Vagina (tissue), 2 donors: ENCODE data around the gene MB21D2. TPM values are rescaled to one million over a fixed set of nuclear protein-coding genes. Genes with fewer than 3 reads are reported as not detected.

Experiments used
- DNase-seq, 2 donors: peaks; one replicate each; pipeline ENCODE4 v3.0.0-alpha.2; 2017; ENCODE audit errors: extremely low spot score in 2 of 2
- H3K27ac ChIP-seq: fragments of 200-600 bp; sonication (generic); one replicate; pipeline ENCODE4 v1.5.1; 2019
- H3K27me3 ChIP-seq: fragments of 200-600 bp; sonication (generic); one replicate; pipeline ENCODE4 v1.5.1; 2019
- H3K36me3 ChIP-seq, 2 donors: fragments of 200-600 bp; sonication (generic); one replicate each; pipeline ENCODE4 v1.5.1; 2017 to 2019
- H3K4me1 ChIP-seq: fragments of 200-600 bp; sonication (generic); one replicate; pipeline ENCODE4 v1.5.1; 2019
- H3K4me3 ChIP-seq, 2 donors: fragments of 200-600 bp; sonication (generic); 1 replicate in 1 of 2; 2 replicates in 1 of 2; pipeline ENCODE4 v1.5.1; 2016 to 2019
- H3K9me3 ChIP-seq: fragments of 200-600 bp; sonication (generic); one replicate; pipeline ENCODE4 v1.5.1; 2019
- CTCF ChIP-seq, 3 experiments: fragments of 450-650 bp in 2 of 3; fragments of 200-600 bp in 1 of 3; sonication (generic) in 1 of 3; IDR thresholded peaks; one replicate each; pipeline ENCODE4 v1.5.1; 2017 to 2019; ENCODE audit warnings: antibody characterized with exemption in 3 of 3, mild to moderate bottlenecking in 2 of 3, moderate library complexity in 2 of 3
- POLR2A ChIP-seq, 2 donors: fragments of 450-650 bp; IDR thresholded peaks; one replicate each; pipeline ENCODE4 v1.6.1; 2017; ENCODE audit warnings: antibody characterized with exemption in 2 of 2, mild to moderate bottlenecking in 2 of 2, moderate library complexity in 2 of 2
- POLR2AphosphoS5 ChIP-seq, 2 donors: sonication (generic); formaldehyde crosslinking; IDR thresholded peaks; one replicate each; pipeline ENCODE4 v1.9.0; 2017; ENCODE audit warnings: antibody characterized with exemption in 2 of 2, mild to moderate bottlenecking in 2 of 2, low read depth in 1 of 2; ENCODE audit not compliant: insufficient read depth in 1 of 2
- intact Hi-C: fragments of 100-400 bp; cut with DNase I; formaldehyde crosslinking; loops from one replicate; pipeline ENCODE4 v1.15.1; 2023
- total RNA-seq: library from RNA; depleted of rRNA; stranded (reverse); fragments of >200 nt; gene quantifications from one replicate; pipeline ENCODE4 v1.2.3, GENCODE V29; 2016

The MB21D2 gene
- total RNA-seq, 1 donor from 2014 or later, result 5.6 TPM

- H3K4me3 ChIP-seq, result no peak overlapping the region
- intact Hi-C loops, result no loop called here
- H3K27me3 ChIP-seq, result no peaks in the 10 kb centered on the region
- H3K36me3 ChIP-seq, result no peaks in the 10 kb centered on the region
- H3K4me1 ChIP-seq, result peaks cover 26% of the 10 kb centered on the region
- TF ChIP-seq POLR2A (IDR thresholded peaks at IDR 0.05) (no peak), CTCF (IDR thresholded peaks at IDR 0.05) (no peak), POLR2AphosphoS5 (IDR thresholded peaks at IDR 0.05; ENCODE audit: insufficient read depth in 1 of 2, low read depth in 1 of 2) (no peak)
- DNase-seq, result no peak
- no peaks in the 10 kb centered on the region for H3K9me3 ChIP-seq
- H3K27ac ChIP-seq, result peak overlapping the region; percentile 16
Observed at GRCh38 chr3:192831801-192832347, 85.8 kb downstream of the MB21D2 start.

- H3K27ac ChIP-seq, result no peak overlapping the region
- no peak for TF ChIP-seq POLR2A (IDR thresholded peaks at IDR 0.05)
- TF ChIP-seq POLR2AphosphoS5 (IDR thresholded peaks at IDR 0.05; ENCODE audit: insufficient read depth in 1 of 2, low read depth in 1 of 2), result no peak
- H3K4me3 ChIP-seq, result no peak overlapping the region
Observed at GRCh38 chr3:192831111-192831644, 86.5 kb downstream of the MB21D2 start.

GRCh38 chr3:192830291-192831110 is 87.2 kb downstream of the MB21D2 start:
- TF ChIP-seq POLR2AphosphoS5 (IDR thresholded peaks at IDR 0.05; ENCODE audit: insufficient read depth in 1 of 2, low read depth in 1 of 2) (no peak), CTCF (IDR thresholded peaks at IDR 0.05) (no peak), POLR2A (IDR thresholded peaks at IDR 0.05) (no peak)
- intact Hi-C loops, result no loop called here

More at GRCh38 chr3:192831111-192831644, 86.5 kb downstream of the MB21D2 start:
- H3K4me1 ChIP-seq, result peaks cover 19% of the 10 kb centered on the region
- DNase-seq, result no peak
- H3K27me3 ChIP-seq, result no peaks in the 10 kb centered on the region
- H3K9me3 ChIP-seq, result no peaks in the 10 kb centered on the region
- intact Hi-C loops, result no loop called here
- H3K36me3 ChIP-seq, result no peaks in the 10 kb centered on the region

GRCh38 chr3:192827863-192828594 is 89.6 kb downstream of the MB21D2 start:
- Histone ChIP-seq H3K4me3 (no peak overlapping the region), H3K27me3 (no peaks in the 10 kb centered on the region), H3K4me1 (peaks cover 12% of the 10 kb centered on the region), H3K27ac (no peak overlapping the region), H3K9me3 (no peaks in the 10 kb centered on the region), H3K36me3 (no peaks in the 10 kb centered on the region)
- intact Hi-C loops, result no loop called here
- no peak for TF ChIP-seq CTCF (IDR thresholded peaks at IDR 0.05)
- TF ChIP-seq POLR2A (IDR thresholded peaks at IDR 0.05), result no peak
- TF ChIP-seq POLR2AphosphoS5 (IDR thresholded peaks at IDR 0.05; ENCODE audit: insufficient read depth in 1 of 2, low read depth in 1 of 2), result no peak
- no peak for DNase-seq

More at GRCh38 chr3:192830291-192831110, 87.2 kb downstream of the MB21D2 start:
- H3K4me1 ChIP-seq, result peaks cover 12% of the 10 kb centered on the region
- no peak for DNase-seq
- no peaks in the 10 kb centered on the region for H3K36me3 ChIP-seq
- H3K9me3 ChIP-seq, result no peaks in the 10 kb centered on the region
- H3K27me3 ChIP-seq, result no peaks in the 10 kb centered on the region
- no peak overlapping the region for H3K27ac ChIP-seq
- H3K4me3 ChIP-seq, result no peak overlapping the region

- Histone ChIP-seq H3K27ac (no peak overlapping the region), H3K4me3 (no peak overlapping the region), H3K4me1 (peaks cover 12% of the 10 kb centered on the region), H3K9me3 (no peaks in the 10 kb centered on the region), H3K27me3 (no peaks in the 10 kb centered on the region), H3K36me3 (no peaks in the 10 kb centered on the region)
- intact Hi-C loops, result no loop called here
- DNase-seq, result no peak
- TF ChIP-seq POLR2AphosphoS5 (IDR thresholded peaks at IDR 0.05; ENCODE audit: insufficient read depth in 1 of 2, low read depth in 1 of 2) (no peak), CTCF (IDR thresholded peaks at IDR 0.05) (no peak), POLR2A (IDR thresholded peaks at IDR 0.05) (no peak)
Observed at GRCh38 chr3:192827208-192827607, 90.4 kb downstream of the MB21D2 start.
